NCI-H146 treated with DMSO at 0.1 percent for 48 hours (cell line): Measurements from ENCODE around the gene ZNF691.
"Not testable (repeated sequence)": the region's sequence is repeated elsewhere in the genome, so short reads cannot be mapped to it uniquely, and the experiment has no call there.

Source experiments
- DNase-seq: peaks from one replicate; lab custom pipeline; 2025; ENCODE audit not compliant: unreplicated experiment; lab: John Stamatoyannopoulos, UW

ZNF691 gene

GRCh38 chr1:42856554-42856953 is 10.1 kb downstream of the ZNF691 start:
- not testable (repeated sequence) for DNase-seq

- DNase-seq, result not testable (repeated sequence)
These were observed 13.0 kb downstream of the ZNF691 start for GRCh38 chr1:42859366-42859765.

GRCh38 chr1:42860339-42861013 is 14.1 kb downstream of the ZNF691 start:
- DNase-seq, result no peak

- DNase-seq, result no peak
These were observed 14.6 kb downstream of the ZNF691 start for GRCh38 chr1:42861014-42861399.

GRCh38 chr1:42866549-42866948 is 20.1 kb downstream of the ZNF691 start:
- no peak for DNase-seq

GRCh38 chr1:42868466-42868865 is 22.1 kb downstream of the ZNF691 start:
- DNase-seq, result not testable (repeated sequence)

- not testable (repeated sequence) for DNase-seq
These were observed 22.8 kb downstream of the ZNF691 start for GRCh38 chr1:42869254-42869653.

GRCh38 chr1:42869751-42870150 is 23.3 kb downstream of the ZNF691 start:
- DNase-seq, result not testable (repeated sequence)

GRCh38 chr1:42873108-42873507 is 26.7 kb downstream of the ZNF691 start:
- DNase-seq, result not testable (repeated sequence)

GRCh38 chr1:42873670-42874069 is 27.3 kb downstream of the ZNF691 start:
- DNase-seq, result no peak

- DNase-seq, result peak; percentile 10
These were observed 29.6 kb downstream of the ZNF691 start for GRCh38 chr1:42876009-42876408.

- no peak for DNase-seq
These were observed 31.0 kb downstream of the ZNF691 start for GRCh38 chr1:42877380-42877779.

- no peak for DNase-seq
These were observed 34.0 kb downstream of the ZNF691 start for GRCh38 chr1:42880384-42880783.

- no peak for DNase-seq
These were observed 39.8 kb downstream of the ZNF691 start for GRCh38 chr1:42886046-42886739.

GRCh38 chr1:42886800-42887199 is 40.4 kb downstream of the ZNF691 start:
- DNase-seq, result no peak

GRCh38 chr1:42887366-42887765 is 41.0 kb downstream of the ZNF691 start:
- DNase-seq, result no peak

GRCh38 chr1:42888013-42888633 is 41.7 kb downstream of the ZNF691 start:
- DNase-seq, result no peak

- DNase-seq, result no peak
These were observed 42.9 kb downstream of the ZNF691 start for GRCh38 chr1:42889264-42889663.

- no peak for DNase-seq
These were observed 45.2 kb downstream of the ZNF691 start for GRCh38 chr1:42891465-42892138.

GRCh38 chr1:42899960-42900359 is 53.5 kb downstream of the ZNF691 start:
- DNase-seq, result not testable (repeated sequence)
